Subcutaneous abdominal adipose tissue (tissue), 5 donors: ENCODE results near the gene MED29.

ENCODE experiments used
- H3K27ac ChIP-seq: one replicate; pipeline ENCODE4 v1.7.0; 2013; ENCODE audit warnings: low read depth, mild to moderate bottlenecking, inconsistent platforms, low read length, moderate library complexity
- H3K27me3 ChIP-seq, 5 donors: one replicate each; pipeline ENCODE4 v1.7.0; 2013; ENCODE audit warnings: low read length in 5 of 5, inconsistent platforms in 1 of 5; ENCODE audit not compliant: control insufficient read depth in 5 of 5, insufficient read depth in 4 of 5
- H3K36me3 ChIP-seq, 5 donors: one replicate each; pipeline ENCODE4 v1.7.0; 2013; ENCODE audit warnings: low read length in 5 of 5; ENCODE audit not compliant: control insufficient read depth in 5 of 5, insufficient read depth in 5 of 5
- H3K4me1 ChIP-seq, 5 donors: one replicate each; pipeline ENCODE4 v1.7.0; 2013; ENCODE audit warnings: low read length in 5 of 5, mild to moderate bottlenecking in 3 of 5, moderate library complexity in 1 of 5; ENCODE audit not compliant: control insufficient read depth in 5 of 5, insufficient read depth in 5 of 5
- H3K4me3 ChIP-seq, 5 donors: one replicate each; pipeline ENCODE4 v1.7.0; 2013; ENCODE audit warnings: low read length in 5 of 5, low read depth in 1 of 5
- H3K9ac ChIP-seq, 5 donors: one replicate each; pipeline ENCODE4 v1.7.0; 2013; ENCODE audit warnings: low read length in 5 of 5, mild to moderate bottlenecking in 4 of 5, moderate library complexity in 3 of 5
- H3K9me3 ChIP-seq, 5 donors: one replicate each; pipeline ENCODE4 v1.7.0; 2013; ENCODE audit warnings: low read length in 5 of 5; ENCODE audit not compliant: control insufficient read depth in 5 of 5
- donor health status: healthy.
- donor health status: healthy.
- donor health status: healthy.
- donor health status: healthy.
- donor health status: healthy.

MED29 gene

GRCh38 chr19:39438270-39438934 lies 47.2 kb downstream of the MED29 start:
- Histone ChIP-seq H3K36me3 (peaks cover 0 to 14% (median 12%) of the 10 kb centered on the region in 5 donors), H3K27me3 (no peaks in the 10 kb centered on the region), H3K4me1 (peaks cover 6 to 32% (median 27%) of the 10 kb centered on the region in 5 donors), H3K9ac (no peak overlapping the region), H3K4me3 (no peak overlapping the region), H3K9me3 (no peaks in the 10 kb centered on the region), H3K27ac (no peak overlapping the region)

DNA sequence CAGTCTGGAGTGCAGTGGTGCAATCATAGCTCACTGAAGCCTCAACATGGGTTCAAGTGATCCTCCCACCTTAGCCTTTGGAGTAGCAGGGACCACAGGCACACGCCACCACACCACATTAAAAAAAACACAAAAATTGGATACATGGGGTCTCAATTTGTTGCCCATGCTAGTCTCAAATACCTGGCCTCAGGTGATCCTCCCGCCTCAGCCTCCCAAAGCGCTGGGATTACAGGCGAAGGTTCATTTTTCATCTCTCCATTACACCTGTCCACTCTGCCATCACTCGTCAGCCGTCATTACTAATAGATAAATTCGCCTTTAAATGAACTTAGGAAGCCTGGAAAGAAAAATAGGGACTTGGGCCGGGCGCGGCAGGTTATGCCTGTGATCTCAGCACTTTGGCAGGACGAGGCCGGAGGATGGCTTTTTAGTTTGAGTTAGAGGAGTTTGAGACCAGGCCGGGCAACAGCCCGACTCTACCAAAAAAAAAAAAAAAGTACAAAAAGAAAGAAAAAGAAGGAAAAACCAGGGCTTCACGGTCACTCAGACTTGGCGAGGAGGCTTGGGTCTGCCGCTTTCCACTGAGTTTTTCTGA lies 53.5 kb downstream of the MED29 start:
- H3K4me3 ChIP-seq: peak overlapping the region; percentile 83 to 99 (median 98)
- no peaks in the 10 kb centered on the region for H3K27me3 ChIP-seq
- H3K36me3 ChIP-seq: peaks cover 0 to 14% (median 9%) of the 10 kb centered on the region in 5 donors
- peak overlapping the region; percentile 96 for H3K27ac ChIP-seq
- peaks cover 2 to 47% (median 36%) of the 10 kb centered on the region in 5 donors for H3K4me1 ChIP-seq
- no peaks in the 10 kb centered on the region for H3K9me3 ChIP-seq
- H3K9ac ChIP-seq: peak overlapping the region; percentile 96 to 100 (median 98)

DNA sequence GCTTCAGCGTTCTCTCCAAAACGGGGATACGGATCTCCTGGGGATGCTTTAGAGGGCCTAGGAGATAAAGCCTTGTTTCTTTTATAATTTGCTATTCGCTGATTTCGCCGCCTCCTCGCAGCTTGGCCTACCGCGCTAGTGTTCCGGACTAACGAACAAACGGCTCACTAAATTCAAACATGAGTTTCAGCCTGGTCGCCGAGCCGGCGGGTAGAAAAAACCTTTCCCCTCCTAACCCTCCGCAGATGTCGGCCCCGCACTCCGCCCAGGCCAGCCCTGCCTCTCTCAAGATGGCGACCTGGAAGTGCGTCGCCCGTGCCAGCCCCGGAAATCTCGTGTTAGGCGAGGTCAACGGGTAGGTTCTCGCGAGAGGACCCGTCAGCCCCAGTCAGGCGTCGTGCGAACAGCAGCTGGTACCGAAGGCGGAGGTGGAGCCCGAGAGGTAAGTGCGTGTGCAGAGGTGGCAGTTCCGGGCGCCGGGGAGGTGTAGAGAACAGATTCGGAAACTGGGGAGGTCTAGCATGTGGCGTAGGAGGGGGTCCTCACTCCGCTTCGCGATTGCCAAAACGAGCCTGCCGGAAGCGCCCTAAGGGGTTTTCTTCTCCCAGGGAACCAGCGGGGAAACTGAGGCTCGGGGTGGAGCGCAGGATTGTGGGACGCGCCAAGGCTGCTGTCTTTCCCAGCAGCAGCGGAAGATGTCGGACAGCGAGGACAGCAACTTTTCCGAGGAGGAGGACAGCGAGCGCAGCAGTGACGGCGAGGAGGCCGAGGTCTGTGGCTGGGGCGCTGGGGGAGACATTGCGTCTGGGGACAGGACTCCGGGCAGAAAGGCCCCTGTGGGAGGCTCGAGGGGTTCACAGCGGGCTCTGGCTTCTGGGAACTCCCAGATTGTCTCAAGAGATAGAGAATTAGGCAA lies 54.3 kb downstream of the MED29 start, which contains the start of gene SUPT5H:
TSS of gene SUPT5H (plus strand) at position 387 of the 916 bp plus-strand sequence. CDS start at position 696, 309 bp downstream.
- Histone ChIP-seq H3K36me3 (peaks cover 0 to 14% (median 9%) of the 10 kb centered on the region in 5 donors), H3K9ac (peak within 1 kb of the TSS; percentile 96 to 100 (median 98)), H3K27me3 (no peaks in the 10 kb centered on the region), H3K4me1 (peaks cover 2 to 44% (median 38%) of the 10 kb centered on the region in 5 donors), H3K9me3 (no peaks in the 10 kb centered on the region), H3K4me3 (peak within 1 kb of the TSS; percentile 83 to 99 (median 98)), H3K27ac (peak within 1 kb of the TSS; percentile 96)

DNA sequence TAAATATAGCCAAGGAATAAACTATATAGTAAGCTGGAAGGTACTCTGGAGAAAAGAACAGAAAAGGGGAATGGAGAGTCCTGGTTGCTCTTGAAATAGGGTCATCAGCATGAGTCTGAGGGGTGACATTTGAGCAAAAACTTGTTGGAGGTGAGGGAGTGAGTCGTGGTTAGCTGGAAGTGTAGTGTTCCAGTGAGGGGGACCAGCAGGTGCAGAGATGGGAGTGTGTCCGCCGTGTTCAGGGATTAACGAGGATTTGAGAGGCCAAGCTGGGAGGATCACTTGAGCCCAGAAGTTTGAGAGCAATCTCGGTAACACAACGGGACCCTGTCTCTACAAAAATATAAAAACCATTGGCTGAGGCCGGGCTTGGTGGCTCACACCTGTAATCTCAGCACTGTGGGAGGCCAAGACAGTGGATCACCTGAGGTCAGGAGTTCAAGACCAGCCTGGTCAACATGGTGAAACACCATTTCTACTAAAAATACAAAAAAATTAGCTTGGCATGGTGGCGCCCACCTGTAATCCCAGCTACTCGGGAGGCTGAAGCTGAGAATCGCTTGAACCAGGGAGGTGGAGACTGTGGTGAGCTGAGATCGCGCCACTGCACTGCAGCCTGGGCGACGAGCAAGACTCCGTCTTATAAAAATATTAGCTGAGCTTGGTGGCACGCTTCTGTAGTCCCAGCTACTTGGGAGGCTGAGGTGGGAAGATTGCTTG lies 55.3 kb downstream of the MED29 start:
- Histone ChIP-seq H3K36me3 (peaks cover 0 to 14% (median 9%) of the 10 kb centered on the region in 5 donors), H3K4me1 (peaks cover 2 to 43% (median 40%) of the 10 kb centered on the region in 5 donors), H3K27ac (peak overlapping the region; percentile 96), H3K9me3 (no peaks in the 10 kb centered on the region), H3K9ac (peak overlapping the region; percentile 96 to 100 (median 98)), H3K4me3 (peak overlapping the region; percentile 83 to 99 (median 98)), H3K27me3 (no peaks in the 10 kb centered on the region)

GRCh38 chr19:39448271-39448670 lies 57.1 kb downstream of the MED29 start:
- Histone ChIP-seq H3K27me3 (no peaks in the 10 kb centered on the region), H3K4me1 (peaks cover 2 to 43% (median 40%) of the 10 kb centered on the region in 5 donors), H3K4me3 (no peak overlapping the region), H3K36me3 (peaks cover 0 to 28% (median 12%) of the 10 kb centered on the region in 5 donors), H3K9ac (peak overlapping the region in 3 of 5 donors; percentile 2 to 43 (median 6)), H3K9me3 (no peaks in the 10 kb centered on the region), H3K27ac (no peak overlapping the region)

DNA sequence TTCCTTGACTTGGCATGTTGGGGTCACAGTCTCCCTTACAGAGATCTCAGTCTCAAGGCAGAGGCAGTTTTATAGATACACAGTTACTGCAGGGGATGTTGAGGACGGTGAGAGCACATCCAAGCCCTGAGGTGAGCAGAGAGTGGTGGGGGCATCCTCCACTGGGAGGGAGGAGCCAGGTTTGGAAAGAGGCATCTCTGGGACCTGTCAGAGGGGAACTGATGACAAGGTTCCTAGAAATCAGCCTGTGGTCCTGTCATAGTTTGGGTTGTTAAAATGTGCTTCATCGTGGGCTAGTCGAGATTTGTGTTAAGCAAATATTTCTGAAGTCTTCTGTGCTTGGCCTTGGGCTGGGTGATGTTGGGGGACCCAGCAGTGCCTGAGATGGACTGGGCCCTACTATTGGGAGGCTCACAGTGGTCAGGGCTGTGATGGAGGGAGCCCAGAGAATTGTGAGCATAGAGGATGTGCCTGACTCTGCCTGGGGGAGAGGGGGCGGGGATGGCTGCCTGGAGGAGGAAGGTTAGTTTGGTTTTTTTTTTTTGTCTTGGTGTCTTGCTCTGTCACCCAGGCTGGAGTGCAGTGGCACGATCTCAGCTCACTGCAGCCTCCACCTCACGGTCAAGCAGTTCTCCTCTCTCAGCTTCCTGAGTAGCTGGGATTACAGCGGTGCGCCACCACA lies 58.1 kb downstream of the MED29 start:
- H3K36me3 ChIP-seq: peaks cover 4 to 36% (median 22%) of the 10 kb centered on the region in 5 donors
- no peaks in the 10 kb centered on the region for H3K27me3 ChIP-seq
- H3K4me3 ChIP-seq: no peak overlapping the region
- no peaks in the 10 kb centered on the region for H3K9me3 ChIP-seq
- H3K9ac ChIP-seq: peak overlapping the region in 1 of 5 donors; percentile 8
- peaks cover 2 to 43% (median 40%) of the 10 kb centered on the region in 5 donors for H3K4me1 ChIP-seq
- H3K27ac ChIP-seq: no peak overlapping the region
